MM.1S (cell line): ENCODE measurements around the gene BRINP2.

Source experiments
- EZH2 ChIP-seq: fragments of 300-600 bp; sonication (generic); optimal IDR thresholded peaks from 2 replicates; pipeline ENCODE3; 2017; ENCODE audit warnings: low read depth, mild to moderate bottlenecking, antibody characterized with exemption, low read length, mixed read lengths
- EZH2phosphoT487 ChIP-seq: fragments of 300-600 bp; sonication (generic); IDR thresholded peaks from 2 replicates; pipeline ENCODE4 v1.6.1; 2018; ENCODE audit warnings: antibody characterized with exemption, low read length
- TF ChIP-seq, protein P1 (sequence below): fragments of 300-600 bp; sonication (generic); IDR thresholded peaks from 2 replicates; pipeline ENCODE4 v1.5.1; 2016; ENCODE audit warnings: antibody characterized with exemption, low read length, mixed read lengths

DNA sequence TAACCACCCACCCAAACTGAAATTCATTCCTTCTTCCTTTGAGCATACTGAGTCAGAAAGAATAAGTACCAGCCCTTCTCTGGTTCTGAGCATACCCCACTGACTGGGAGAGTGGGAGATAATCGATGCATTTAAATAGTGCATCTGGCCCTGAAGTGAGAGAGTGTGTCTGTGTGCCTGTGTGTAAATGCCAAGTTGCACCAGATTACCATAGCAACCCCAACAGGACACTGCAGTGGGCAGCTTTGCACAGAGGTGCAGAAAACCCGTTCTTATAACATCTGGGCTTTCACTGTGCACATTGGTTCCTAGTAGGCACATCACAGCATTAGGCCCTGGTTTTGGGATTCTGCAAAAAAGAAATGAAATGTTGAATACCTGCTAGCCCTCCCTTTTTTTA lies 8.5 kb upstream of the BRINP2 start:
- TF ChIP-seq, protein P1, sequence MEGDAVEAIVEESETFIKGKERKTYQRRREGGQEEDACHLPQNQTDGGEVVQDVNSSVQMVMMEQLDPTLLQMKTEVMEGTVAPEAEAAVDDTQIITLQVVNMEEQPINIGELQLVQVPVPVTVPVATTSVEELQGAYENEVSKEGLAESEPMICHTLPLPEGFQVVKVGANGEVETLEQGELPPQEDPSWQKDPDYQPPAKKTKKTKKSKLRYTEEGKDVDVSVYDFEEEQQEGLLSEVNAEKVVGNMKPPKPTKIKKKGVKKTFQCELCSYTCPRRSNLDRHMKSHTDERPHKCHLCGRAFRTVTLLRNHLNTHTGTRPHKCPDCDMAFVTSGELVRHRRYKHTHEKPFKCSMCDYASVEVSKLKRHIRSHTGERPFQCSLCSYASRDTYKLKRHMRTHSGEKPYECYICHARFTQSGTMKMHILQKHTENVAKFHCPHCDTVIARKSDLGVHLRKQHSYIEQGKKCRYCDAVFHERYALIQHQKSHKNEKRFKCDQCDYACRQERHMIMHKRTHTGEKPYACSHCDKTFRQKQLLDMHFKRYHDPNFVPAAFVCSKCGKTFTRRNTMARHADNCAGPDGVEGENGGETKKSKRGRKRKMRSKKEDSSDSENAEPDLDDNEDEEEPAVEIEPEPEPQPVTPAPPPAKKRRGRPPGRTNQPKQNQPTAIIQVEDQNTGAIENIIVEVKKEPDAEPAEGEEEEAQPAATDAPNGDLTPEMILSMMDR = no peak
- TF ChIP-seq EZH2 (no peak), EZH2phosphoT487 (no peak)
